Neural progenitor cell (in vitro differentiated cells): ENCODE measurements around the gene UPF2.

ENCODE experiments used
- EZH2 ChIP-seq: fragments of 200-600 bp; sonication (generic); IDR thresholded peaks from 2 replicates; pipeline ENCODE4 v1.6.1; 2017; ENCODE audit warnings: antibody characterized with exemption, mild to moderate bottlenecking, moderate library complexity
- EZH2phosphoT487 ChIP-seq: fragments of 200-600 bp; sonication (generic); IDR thresholded peaks from 2 replicates; pipeline ENCODE4 v1.6.1; 2017; ENCODE audit warnings: antibody characterized with exemption

- TF ChIP-seq EZH2phosphoT487 (no peak), EZH2 (no peak)
Measured at GRCh38 chr10:11962176-11962575, 80.4 kb downstream of the UPF2 start.
